ENCODE data around the gene ABCG2.
"Not testable (repeated sequence)": the region's sequence is repeated elsewhere in the genome, so short reads cannot be mapped to it uniquely, and the experiment has no call there.

ABCG2 gene

DNA sequence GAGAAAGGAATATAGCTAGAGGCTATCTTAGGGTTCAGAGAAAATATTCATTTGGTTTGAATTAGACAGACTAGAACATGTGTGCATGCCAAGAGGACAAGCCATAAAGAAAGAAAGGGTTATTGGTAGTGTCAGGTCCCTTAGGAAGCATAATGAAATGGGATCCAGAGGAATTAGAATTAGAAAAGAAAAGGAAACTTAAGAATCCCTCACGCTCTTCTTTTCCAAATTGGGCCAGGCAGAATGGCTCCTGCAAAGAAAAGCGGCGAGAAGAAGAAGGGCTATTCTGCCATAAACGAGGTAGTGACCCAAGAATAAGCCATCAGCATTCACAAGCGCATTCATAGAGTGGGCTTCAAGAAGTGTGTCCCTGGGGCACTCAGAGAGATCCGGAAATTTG, 4.9 kb upstream of the ABCG2 start:
- no peak for DNase-seq

DNA sequence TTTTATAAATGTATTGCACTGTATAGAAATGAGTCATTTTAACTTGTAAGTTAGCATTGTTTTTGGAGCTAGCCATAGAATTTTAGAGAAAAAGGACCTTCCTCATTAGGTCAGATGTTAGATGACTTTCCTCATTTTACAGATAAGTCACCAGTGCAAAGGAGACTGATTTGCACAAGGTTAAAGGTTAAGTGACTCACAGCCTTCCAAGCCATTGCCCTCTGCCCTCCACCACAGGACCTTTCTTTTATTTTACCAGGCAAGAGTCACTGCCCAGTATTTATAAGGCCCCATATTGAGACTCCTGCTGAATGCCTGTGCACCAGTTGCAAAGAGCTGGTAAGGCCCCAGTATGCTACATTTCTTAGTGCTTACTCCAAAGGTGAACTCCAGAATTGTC, 4.2 kb upstream of the ABCG2 start:
- DNase-seq = no peak

DNA sequence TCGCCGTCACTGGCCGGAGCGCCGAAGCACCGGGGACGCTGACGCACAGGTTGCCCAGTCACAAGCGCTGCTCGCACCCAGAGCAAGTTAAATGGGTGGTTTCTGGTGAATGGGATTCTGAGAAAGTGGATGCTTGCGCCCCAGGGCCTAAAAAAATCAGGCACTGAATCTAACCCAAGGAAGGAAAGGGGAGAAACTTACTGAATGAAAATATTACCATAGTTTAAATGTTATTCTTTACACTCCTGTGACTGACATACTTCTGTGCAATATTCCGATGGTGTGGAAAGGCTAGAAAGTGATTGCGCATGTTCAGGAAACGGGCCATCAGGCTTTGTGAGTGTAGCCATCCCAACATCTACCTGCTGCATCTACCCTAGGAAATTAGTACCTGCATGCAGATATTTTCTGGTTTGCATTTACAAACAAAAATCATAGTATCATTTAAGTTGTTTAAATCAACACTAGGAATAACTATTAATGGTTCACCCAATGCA, 838 bp upstream of the ABCG2 start:
- no peak for DNase-seq

DNA sequence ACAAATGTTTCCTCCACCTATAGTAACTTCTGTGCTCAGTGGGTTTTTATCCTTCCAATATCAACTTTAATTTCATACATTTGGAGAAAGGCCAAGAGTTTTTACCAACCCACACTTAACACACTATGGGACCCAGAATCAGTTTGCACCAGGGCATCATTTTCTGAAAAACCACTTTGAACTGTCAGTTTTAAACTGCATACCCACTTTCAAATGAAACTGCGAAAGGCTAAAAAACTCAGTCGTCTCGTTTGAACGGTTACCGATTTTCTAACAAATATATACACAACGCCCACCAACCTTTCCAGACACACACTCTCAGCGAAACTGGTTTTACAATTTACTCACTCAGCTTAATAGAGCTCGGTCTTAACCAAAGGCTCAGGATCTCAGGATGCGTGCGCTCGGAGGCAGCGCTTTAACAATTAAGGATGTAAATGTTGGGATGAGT, 376 bp downstream of the ABCG2 start:
- DNase-seq = no peak

DNA sequence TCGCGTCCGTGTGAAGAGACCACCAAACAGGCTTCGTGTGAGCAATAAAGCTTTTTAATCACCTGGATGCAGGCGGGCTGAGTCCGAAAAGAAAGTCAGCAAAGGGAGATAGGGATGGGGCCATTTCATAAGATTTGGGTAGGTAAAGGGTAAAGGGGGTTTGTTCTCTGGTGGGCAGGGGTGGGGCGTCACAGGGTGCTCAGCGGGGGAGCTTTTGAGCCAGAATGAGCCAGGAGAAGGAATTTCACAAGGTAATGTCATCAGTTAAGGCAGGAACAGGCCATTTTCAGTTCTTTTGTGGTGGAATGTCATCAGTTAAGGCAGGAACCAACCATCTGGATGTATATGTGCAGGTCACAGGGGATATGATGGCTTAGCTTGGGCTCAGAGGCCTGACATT, 6.1 kb downstream of the ABCG2 start:
- not testable (repeated sequence) for DNase-seq

DNA sequence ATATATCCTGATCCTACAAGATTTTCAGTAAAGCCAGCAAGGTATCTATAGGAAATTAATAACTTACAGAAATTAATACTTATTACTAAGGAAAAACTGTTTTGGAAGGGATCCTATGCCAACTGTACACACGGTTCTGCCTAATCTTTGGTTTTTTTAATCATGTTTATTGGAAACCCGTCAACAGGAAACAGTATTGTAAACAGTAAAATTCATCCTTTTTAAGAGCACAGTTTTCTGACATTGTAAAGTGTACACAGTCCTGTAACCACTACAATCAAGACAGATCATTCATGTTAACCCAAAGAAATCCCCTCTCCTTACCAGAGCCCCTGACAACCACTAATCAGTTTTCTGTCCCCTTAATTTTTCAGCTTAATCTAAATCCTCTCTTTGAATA, 9.9 kb downstream of the ABCG2 start:
- DNase-seq = no peak

DNA sequence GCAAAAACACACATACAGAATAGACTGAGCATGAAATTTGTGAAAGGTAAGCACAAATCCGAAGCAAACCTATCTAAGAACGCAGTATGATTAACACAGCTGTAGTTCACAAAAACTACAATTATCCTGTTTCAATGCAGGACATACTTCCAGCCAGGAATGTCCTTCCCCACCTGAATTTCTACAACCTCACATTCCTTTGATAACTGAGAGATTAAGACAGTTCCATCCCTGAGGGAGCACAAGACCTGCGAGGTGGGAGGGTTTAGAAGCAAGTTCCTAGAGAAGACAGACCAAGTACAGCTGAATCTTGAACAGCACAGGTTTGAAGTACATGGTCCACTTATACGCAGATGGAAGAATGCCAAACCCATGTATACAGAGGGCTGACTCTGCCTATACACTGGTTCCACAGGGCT, 10.6 kb downstream of the ABCG2 start:
- DNase-seq = no peak

DNA sequence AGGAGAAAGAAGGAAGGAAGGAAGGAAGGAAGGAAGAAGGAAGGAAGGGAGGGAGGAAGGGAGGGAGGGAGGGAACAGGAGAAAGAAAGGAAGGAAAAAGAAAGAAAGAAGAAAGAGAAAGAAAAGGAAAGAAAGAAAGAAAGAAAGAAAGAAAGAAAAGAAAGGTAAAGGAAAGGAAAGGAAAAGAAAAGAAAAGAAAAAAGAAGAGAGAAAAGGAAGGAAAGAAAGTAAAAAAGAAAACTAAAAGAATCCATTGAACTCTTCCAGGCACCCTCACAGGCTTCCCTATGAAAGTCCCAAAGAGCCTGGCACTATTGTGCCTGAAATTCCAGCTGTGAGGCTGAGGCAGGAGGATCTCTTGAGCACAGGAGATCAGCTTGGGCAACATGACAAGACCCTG, 11.5 kb downstream of the ABCG2 start:
- DNase-seq = no peak

DNA sequence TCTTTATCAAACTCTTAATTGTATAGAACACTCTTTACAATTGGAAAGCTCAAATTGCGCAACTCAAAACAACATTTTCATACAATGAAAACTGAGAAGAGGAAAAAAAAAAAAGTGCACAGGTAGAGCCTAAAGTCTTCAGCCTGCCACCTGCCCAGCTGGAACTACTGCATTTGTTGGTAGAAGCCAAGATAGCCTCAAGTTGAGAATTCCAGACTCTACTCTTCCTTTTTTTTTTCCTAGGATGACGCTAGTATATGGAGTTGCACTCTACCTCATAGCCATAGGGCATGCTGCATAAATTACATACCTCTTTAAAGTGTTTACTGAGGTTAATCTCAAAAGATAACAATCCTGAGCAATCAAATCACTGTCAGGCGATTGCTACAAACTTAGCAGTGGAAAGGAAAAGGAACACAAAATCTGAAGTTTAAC, 13.6 kb downstream of the ABCG2 start:
- DNase-seq = no peak

DNA sequence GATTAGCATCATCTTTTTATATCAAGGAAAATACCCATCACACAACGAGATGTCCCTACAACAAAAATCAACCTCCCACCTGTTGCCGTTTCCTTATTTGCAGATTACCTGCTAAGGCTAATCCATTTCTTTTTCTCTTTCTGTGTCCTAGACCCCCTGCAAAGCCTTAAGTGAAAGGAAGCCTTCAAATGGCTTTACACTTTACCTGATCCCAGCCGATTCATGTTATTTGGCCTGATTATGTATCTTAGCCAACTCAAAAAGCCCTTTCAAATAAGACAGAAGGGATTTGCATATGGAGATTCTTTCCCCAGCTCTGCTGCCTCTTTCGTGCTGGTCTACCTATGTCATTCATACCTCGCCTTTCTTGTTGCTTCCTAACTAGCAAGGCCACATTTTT, 14.4 kb downstream of the ABCG2 start:
- DNase-seq = no peak

DNA sequence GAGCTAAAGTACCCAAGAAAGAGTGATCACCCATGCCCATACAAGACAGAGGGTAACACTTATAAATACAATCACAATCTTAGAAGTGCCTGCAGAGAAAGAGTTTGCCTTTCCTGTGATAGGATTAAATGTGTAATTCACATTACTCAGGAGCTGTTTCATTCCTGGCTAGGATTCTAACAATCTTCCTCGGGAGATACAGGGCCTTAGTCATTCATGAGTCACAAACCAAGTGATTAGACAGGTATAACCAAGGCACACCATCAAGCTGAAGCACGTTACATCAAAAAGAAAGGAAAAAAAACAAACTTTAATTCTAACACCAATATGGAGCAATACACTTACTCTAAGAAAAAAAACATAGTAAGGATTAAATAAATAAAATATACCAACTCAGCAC, 14.9 kb downstream of the ABCG2 start:
- no peak for DNase-seq

DNA sequence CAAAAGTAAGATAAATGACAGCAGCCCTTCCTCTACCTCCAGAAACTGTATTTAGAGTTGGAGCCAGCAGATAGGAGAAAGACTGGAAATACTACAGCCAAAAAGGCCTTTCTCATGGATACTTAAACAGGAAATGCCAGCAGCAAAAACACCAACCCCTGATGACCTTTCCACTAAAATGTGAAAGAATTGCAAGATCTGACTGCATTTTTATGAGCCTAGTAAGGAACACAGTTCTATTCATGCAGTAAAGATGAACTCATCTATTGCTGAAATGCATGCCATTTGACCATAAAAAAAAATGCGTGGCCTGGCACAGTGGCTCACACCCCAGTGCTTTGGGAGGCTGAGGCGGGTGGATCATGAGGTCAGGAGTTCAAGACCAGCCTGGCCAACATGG, 19.9 kb downstream of the ABCG2 start:
- no peak for DNase-seq

DNA sequence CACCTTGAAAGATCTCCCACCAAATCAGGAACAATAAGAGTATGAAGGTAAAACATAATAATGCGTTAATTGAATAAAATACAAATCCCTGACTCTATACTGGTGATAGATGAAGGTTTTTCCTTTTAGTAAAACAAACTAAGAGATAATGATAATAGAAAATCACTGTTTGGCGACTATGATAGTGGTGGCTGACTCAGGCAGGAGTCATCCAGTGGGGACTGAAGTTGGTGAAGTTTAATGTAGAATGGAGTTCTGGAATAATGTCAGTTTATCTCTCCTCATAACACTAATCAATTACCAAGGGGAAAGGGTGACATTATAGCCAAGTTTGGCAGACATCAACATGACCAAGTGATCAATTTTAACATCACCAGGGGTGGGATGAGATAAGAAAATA, 21.3 kb downstream of the ABCG2 start:
- no peak for DNase-seq

DNA sequence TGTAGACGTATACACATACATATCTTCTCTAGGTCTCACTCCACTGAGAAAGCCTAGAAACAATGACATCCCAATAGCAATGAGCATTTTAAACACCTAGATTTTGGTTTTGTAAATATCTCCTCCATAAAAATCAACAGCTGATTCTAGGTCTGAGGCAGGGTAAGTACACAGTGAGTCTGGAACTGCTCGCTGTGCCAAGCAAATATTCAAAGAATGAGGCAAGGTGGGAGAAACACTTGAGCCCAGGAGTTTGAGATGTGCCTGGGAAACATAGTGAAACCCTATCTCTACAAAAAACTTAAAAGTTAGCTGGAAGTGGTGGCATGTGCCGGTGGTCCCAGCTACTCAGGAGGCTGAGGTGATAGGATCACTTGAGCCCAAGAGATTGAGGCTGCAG, 22.2 kb downstream of the ABCG2 start:
- DNase-seq = no peak

DNA sequence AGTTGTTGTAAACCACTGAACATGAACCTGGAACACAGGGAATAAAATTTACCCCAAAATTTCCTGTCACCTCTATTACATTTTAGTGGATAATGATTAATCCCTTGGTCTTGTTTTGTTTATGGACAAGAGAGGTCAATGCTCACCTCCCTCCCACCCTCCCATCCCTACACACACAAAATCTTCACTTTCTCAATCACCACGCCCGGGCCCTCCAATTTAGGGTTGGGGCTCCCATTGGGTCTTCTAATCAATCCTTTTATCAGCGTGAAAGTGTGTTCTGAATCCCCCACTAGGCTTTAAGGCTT, 23.1 kb downstream of the ABCG2 start:
- no peak for DNase-seq

DNA sequence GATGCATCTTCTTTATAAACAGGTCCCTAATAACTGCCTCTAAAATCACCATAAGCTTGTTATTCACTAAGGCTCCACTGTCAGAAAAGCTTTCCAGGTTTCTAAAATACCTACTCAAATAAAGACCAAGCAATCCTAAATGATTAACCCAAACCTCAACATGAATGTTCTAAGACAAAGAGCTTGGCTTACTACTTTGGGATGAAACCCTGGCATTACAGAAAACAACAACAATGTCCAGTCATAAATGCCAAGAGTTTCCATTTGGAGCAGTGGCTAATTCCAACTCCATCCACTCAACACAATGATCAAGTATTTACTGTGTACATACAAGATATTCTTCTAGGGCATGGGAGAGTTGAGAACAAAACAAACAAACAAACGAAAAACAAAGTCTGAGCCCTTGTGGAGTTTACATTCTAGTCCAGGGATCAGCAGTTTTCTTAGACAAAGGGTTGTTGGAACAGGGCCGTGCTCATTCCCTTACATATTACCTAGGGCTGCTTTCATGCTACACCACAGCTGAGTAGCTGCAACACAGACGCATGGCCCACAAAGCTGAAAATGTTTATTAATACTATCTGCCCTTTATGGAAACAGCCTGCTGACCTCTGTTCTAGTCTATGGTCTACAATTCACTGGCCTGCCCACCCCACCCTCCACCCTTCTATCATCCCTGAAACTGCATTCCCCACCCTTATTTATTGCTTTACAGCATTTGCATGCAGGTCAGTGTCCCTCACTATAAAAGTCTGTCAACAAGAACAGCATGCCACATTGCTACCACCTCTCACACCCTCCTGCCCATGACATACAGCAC, 23.7 kb downstream of the ABCG2 start:
- no peak for DNase-seq

DNA sequence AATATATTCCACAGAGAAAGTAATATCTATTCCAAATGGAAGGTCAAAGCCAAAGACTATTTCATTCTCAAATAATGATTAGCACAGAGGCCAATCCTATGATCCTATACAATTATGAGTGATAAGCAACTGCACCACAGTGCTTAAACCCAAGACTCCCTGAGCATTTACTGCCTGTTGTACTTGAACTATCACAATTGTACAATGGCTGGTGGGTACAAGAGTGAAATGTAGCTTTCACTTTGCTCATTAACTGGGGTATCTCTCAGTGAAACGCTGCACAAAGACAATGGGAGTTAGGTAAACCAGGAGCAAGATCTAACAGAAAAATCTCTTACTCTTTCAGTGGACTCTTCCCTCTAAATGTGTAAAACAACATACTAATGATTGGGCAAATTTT, 24.3 kb downstream of the ABCG2 start:
- DNase-seq = no peak

DNA sequence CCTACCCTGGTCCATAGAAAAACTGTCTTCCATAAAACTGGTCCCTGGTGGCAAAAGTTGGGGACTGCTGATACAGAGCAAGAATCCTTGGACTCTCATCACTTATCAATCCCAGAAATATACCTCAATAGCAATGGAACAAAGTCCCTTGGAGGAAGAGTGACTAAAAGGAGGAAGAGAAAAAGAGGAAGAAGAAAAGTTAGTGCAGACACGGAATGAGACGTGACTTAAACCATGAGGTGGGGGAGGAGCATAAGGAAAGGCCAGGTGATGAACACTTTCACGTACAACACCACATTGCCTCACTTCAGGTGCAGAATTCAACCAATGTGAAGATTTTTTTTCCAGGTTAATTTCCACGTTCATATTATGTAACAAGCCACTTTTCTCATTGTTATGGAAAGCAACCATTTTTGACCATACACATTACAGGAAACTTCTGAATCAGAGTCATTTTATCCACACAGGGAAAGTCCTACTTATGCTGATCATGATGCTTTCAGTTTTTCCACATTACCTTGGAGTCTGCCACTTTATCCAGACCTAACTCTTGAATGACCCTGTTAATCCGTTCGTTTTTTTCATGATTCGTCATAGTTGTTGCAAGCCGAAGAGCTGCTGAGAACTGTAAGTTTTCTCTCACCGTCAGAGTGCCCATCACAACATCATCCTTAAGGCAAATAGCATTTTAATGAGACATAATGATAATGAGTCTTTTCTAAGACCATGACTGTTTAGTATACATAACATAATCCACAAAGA, 27.7 kb downstream of the ABCG2 start:
- DNase-seq = no peak

DNA sequence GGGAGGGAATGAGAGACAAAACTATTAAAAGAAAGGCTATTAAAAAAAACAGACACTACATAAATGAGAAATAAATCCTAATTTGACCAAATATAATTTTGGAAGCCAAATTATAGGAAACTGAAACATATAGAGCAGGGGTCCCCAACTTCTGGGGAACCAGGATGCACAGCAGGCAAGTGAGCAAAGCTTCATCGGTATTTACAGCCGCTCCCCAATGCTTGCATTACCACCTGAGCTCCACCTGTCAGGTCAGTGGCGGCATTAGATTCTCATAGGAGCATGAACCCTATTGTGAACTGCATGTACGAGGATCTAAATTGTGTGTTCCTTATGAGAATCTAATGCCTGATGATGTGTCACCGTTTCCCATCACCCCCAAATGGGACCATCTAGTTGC, 28.4 kb downstream of the ABCG2 start:
- no peak for DNase-seq

DNA sequence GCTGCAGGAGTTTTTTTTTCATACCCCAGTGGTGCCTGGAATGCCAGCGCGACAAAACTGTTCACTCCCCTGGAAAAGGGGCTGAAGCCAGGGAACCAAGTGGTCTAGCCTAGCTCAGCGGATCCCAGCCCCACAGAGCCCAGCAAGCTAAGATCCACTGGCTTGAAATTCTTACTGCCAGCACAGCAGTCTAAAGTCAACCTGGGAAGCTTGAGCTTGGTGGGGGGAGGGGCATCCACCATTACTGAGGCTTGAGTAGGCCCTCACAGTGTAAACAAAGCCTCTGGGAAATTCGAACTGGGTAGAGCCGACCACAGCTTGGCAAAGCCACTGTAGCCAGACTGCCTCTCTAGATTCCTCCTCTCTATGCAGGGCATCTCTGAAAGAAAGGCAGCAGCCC, 36.2 kb downstream of the ABCG2 start:
- DNase-seq = not testable (repeated sequence)

DNA sequence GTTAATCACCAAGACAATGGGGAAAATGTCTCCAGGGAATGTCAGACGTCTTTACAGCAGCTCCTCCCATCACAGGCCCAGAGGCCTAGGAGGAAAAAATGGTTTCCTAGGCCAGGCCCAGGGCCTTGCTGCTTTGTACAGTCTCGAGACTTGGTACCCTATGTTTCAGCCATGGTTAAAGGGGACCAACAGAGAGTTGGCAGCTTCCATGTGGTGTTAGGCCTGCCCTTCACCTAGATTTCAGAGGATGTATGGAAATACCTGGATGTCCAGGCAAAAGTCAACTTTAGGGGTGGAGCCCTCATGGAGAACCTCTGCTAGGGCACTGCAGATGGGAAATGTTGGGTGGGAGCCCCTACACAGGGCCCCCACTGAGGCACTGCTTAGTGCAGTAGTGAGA, 38.5 kb downstream of the ABCG2 start:
- no peak for DNase-seq

DNA sequence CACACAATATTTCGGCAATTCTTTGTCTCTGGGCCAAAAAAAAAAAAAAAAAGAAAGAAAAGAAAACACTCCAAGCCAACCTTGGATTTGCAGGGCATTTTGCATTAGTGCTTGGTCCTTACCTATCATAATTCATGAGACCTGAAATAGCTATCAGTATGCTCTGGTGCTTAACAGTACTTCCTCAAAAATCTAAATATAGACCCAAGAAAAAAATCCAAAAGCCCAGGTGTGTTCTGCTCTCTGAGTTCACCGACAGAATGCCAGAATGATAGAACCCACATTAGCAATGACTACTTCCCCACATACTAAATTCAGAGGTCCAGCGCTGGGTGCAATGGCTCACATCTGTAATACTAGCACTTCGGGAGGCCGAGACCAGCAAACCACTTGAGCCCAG, 42.9 kb downstream of the ABCG2 start:
- DNase-seq = no peak

DNA sequence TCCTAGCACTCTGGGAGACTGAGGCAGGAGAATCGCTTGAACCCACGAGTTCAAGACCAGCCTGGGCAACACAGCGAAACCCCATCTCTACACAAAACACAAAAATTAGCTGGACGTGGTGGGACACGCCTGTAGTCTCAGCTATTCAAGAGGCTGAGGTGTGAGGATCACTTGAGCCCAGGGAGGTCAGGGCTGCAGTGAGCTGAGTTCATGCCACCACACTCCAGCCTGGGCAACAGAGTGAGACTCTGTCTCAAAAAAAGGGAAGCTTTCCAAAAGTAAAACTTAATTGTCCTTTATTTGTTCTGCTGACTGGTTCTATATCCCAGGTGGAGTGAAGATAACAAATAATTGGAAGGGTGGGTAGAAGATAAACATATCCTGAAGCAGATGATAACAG, 45.6 kb downstream of the ABCG2 start:
- no peak for DNase-seq

DNA sequence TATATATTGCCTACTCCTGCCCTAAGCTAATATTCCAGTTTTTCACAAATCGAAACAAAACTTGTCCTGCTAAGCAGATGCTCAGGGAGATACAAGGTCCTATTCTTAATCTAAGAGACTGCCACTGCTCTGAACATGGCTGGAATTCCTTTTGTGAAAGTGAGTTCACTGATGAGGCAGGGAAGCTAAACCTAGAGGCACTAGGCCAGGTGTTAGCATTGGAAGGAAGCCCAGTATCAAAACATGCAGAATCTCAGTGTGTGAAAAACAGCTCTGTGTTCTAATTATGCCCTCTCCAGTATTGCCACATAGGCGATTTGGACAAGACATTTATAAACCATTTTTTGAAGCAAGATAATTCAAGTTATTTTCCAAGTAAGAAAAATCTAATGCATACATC, 47.6 kb downstream of the ABCG2 start:
- DNase-seq = no peak
